ENCODE data around the gene PTBP1.

- no peak for TF ChIP-seq CTCF (conservative IDR thresholded peaks at IDR 0.05; ENCODE audit: low read depth in 2 of 2)
- TF ChIP-seq CREB1 (CRISPR knock-in tag; IDR thresholded peaks at IDR 0.05; ENCODE audit: low read depth), result no peak
- no peak for TF ChIP-seq EZH2 (IDR thresholded peaks at IDR 0.05; ENCODE audit: low read depth, unreplicated experiment)
- no peak for TF ChIP-seq POLR2AphosphoS5 (IDR thresholded peaks at IDR 0.05; ENCODE audit: low read depth)
- no peak for TF ChIP-seq EZH2phosphoT487 (IDR thresholded peaks at IDR 0.05; ENCODE audit: unreplicated experiment)
- no peak for TF ChIP-seq REST (IDR thresholded peaks at IDR 0.05; ENCODE audit: unreplicated experiment)
- no peak for TF ChIP-seq JUNB (IDR thresholded peaks at IDR 0.05; ENCODE audit: unreplicated experiment)
- TF ChIP-seq NANOG (IDR thresholded peaks at IDR 0.05; ENCODE audit: borderline replicate concordance), result no peak
- TF ChIP-seq ZNF114 (CRISPR knock-in tag; IDR thresholded peaks at IDR 0.05), result no peak
- TF ChIP-seq ZNF331 (CRISPR knock-in tag; IDR thresholded peaks at IDR 0.05; ENCODE audit: low read depth), result no peak
These were observed 53.1 kb downstream of the PTBP1 start for GRCh38 chr19:850221-850978.
